RWPE2 (cell line): ENCODE data around the gene PTRH1.
A peak's percentile ranks its signal among the peaks of the same experiment; 100 is the strongest.

Experiments used
- ATAC-seq: fragments of 200-7000 bp; cut with Tn5 transposase; 3 replicates; pipeline ENCODE4 v1.9.1; 2021; ENCODE audit warnings: low read depth
- DNase-seq: peaks from one replicate; pipeline ENCODE4 v3.0.0-alpha.2; 2020; ENCODE audit warnings: low spot score
- H3K27ac ChIP-seq: fragments of 450-650 bp; 2 replicates; pipeline ENCODE4 v1.5.1; 2017; ENCODE audit warnings: mild to moderate bottlenecking; ENCODE audit not compliant: poor library complexity, severe bottlenecking
- H3K27me3 ChIP-seq: fragments of 250-450 bp; sonication (Bioruptor Pico); 2 replicates; pipeline ENCODE4 v1.5.1; 2021; ENCODE audit warnings: mild to moderate bottlenecking, moderate library complexity; ENCODE audit not compliant: insufficient read depth, poor library complexity, severe bottlenecking
- H3K36me3 ChIP-seq: fragments of 250-450 bp; sonication (Bioruptor Pico); 2 replicates; pipeline ENCODE4 v1.5.1; 2020; ENCODE audit warnings: low read depth, mild to moderate bottlenecking, moderate library complexity
- H3K4me1 ChIP-seq: fragments of 250-450 bp; sonication (Bioruptor Pico); 2 replicates; pipeline ENCODE4 v1.5.1; 2021; ENCODE audit warnings: mild to moderate bottlenecking, moderate library complexity; ENCODE audit not compliant: insufficient read depth, poor library complexity, severe bottlenecking
- H3K4me3 ChIP-seq: fragments of 250-450 bp; sonication (Bioruptor Pico); 2 replicates; pipeline ENCODE4 v1.5.1; 2021; ENCODE audit warnings: mild to moderate bottlenecking, moderate library complexity; ENCODE audit not compliant: severe bottlenecking
- H3K9me3 ChIP-seq: fragments of 250-450 bp; sonication (Bioruptor Pico); 2 replicates; pipeline ENCODE4 v1.5.1; 2021; ENCODE audit warnings: mild to moderate bottlenecking, moderate library complexity; ENCODE audit not compliant: severe bottlenecking
- CTCF ChIP-seq: fragments of 450-650 bp; IDR thresholded peaks from one replicate; pipeline ENCODE4 v1.5.1; 2017; ENCODE audit warnings: mild to moderate bottlenecking, moderate library complexity; ENCODE audit not compliant: poor library complexity, severe bottlenecking

Gene PTRH1

GRCh38 chr9:127754099-127755060, 38.9 kb upstream of the PTRH1 start:
- Histone ChIP-seq H3K27ac (no peak overlapping the region), H3K4me1 (no peaks in the 10 kb centered on the region), H3K9me3 (no peaks in the 10 kb centered on the region), H3K27me3 (peaks cover 39% of the 10 kb centered on the region), H3K36me3 (no peaks in the 10 kb centered on the region), H3K4me3 (no peak overlapping the region)
- ATAC-seq: peak; percentile 67
- TF ChIP-seq CTCF: no peak
- no peak for DNase-seq

GRCh38 chr9:127753622-127754021, 38.2 kb upstream of the PTRH1 start:
- no peak for TF ChIP-seq CTCF
- H3K27me3 ChIP-seq: peaks cover 39% of the 10 kb centered on the region

GRCh38 chr9:127753148-127753547, 37.7 kb upstream of the PTRH1 start:
- Histone ChIP-seq H3K27me3 (peaks cover 39% of the 10 kb centered on the region), H3K27ac (no peak overlapping the region), H3K4me1 (no peaks in the 10 kb centered on the region), H3K36me3 (no peaks in the 10 kb centered on the region), H3K4me3 (no peak overlapping the region), H3K9me3 (no peaks in the 10 kb centered on the region)
- no peak for TF ChIP-seq CTCF
- DNase-seq: no peak
- no peak for ATAC-seq

More at GRCh38 chr9:127753622-127754021, 38.2 kb upstream of the PTRH1 start:
- no peak for ATAC-seq
- DNase-seq: no peak
- H3K4me1 ChIP-seq: no peaks in the 10 kb centered on the region
- no peak overlapping the region for H3K4me3 ChIP-seq
- no peaks in the 10 kb centered on the region for H3K9me3 ChIP-seq
- H3K36me3 ChIP-seq: no peaks in the 10 kb centered on the region
- no peak overlapping the region for H3K27ac ChIP-seq

- H3K4me1 ChIP-seq: no peaks in the 10 kb centered on the region
- 0 out of 3 replicates have a peak, but pooled peaks have one; percentile 26 for ATAC-seq
- no peaks in the 10 kb centered on the region for H3K36me3 ChIP-seq
- no peaks in the 10 kb centered on the region for H3K9me3 ChIP-seq
- H3K27ac ChIP-seq: no peak overlapping the region
- H3K27me3 ChIP-seq: peaks cover 39% of the 10 kb centered on the region
- H3K4me3 ChIP-seq: no peak overlapping the region
- DNase-seq: no peak
- no peak for TF ChIP-seq CTCF
Measured at GRCh38 chr9:127751269-127752054, 36.0 kb upstream of the PTRH1 start.
